GM20431 (cell line): Measurements from ENCODE around the gene WWOX.

Source experiments
- in situ Hi-C: fragments of 300-500 bp; cut with MseI, MboI; formaldehyde crosslinking; loops from one replicate; pipeline ENCODE4 v1.15.0; 2020; ENCODE audit warnings: low sequenced_read_pairs; ENCODE audit not compliant: unreplicated experiment

The WWOX gene

DNA sequence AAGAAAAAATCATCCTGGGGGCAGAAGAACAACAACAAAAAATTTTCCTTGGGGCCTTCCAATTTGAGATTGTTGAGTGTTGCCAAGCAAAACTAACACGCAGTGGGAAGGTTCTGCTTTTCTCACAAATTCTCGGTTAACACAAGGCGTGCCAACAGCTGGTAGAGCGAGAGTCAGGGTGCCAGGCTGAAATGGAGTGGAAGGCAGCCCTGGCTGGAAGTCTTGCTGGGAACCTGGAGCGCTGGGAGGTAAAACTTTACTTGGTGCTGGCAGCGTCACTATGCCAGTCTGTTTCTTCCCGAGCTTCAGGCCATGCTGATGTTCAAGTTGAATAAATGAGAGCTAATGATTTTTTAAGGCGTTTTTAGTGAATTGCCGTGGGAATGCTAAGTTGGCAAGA, 189.4 kb downstream of the WWOX start:
- in situ Hi-C loops = no loop called here

DNA sequence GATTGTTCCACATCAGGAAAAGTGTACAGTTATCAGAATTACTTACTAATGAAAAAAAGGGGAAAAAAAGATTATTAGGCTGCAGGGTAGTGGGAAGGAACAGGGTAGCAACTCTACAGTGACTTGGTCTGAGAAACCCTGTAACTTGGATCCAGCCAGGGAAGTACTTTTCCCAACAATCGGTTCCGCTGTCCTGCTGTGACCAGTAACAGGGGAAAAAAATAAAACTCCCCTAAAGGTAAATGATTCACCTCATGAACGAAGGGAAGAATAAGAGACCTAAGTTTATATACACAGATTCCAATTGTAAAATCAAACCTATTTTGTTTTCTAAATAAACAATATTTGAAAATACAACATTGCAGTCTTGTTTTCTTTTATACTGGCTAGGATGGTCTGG, 189.9 kb downstream of the WWOX start:
- in situ Hi-C loops = no loop called here

DNA sequence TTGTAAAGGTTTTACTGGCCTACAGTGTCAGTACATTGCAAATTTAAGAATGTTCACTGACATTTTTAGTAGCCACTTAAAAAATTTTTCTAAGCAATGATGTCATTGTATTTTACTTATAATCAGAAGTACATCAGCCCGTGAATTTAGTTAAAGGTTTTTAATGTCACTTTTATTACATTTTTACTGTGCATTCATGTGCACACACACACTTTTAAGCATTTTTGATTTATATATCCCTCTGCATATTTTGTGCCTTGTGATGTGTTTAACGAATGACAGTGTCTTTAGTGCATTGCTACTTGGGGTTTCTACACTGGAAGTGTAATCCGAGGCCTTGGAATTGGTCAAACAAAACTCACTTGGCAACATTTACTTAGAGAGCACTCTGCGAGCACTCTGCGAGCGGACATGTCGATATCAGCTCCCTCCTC, 190.4 kb downstream of the WWOX start:
- in situ Hi-C loops = no loop called here

DNA sequence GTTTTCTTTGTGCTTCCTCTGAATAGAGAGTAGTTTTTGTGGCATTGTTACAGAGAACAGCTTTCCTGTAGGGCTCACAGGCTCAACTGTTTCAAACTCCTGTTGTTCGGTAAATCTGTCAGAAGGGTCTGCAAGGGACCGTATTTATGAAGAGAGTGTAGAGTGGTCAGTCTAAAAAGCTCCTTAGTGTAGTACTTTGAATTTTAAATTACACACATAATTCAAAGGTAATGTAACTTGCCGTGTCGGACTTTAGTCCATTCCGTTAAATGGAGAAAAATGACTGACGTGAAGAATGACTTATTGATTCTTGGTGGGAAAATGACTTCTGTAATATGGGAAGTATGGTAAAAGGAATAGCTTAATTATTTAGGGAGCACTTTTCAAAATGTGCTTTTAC, 190.9 kb downstream of the WWOX start:
- in situ Hi-C loops = no loop called here

DNA sequence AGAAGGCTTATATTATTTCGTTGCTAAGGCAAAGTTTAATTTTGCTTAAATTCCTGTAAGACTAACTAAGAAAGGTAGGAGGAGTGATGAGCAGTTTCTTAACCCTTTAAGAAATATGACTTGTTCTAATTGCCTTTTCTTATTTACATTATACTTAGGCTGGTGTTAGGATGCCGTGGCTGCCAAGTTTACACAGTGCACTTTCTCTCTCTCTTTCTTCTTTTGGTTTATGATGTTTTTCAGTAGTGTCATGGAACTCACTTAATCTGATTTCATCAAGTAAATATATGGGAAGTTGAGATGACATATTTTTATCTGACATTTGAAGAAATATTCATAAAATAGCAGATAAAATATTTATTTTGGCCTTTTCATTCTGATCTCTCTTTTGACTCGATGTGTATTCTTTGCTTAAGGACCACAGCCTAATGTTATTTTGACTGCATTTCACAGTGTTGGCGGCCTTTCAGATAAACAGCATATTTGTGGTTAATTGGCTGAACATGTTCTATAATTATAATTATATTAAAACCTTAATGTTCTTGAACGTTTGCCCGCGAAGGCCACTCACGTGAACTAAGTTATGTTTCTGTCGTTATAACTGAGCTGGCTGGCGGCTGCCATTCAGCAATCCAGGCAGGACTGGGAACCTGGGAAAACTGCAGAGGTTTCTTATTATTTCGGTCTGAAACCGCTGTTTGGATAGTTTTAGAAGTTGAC, 191.6 kb downstream of the WWOX start:
- in situ Hi-C loops = no loop called here

DNA sequence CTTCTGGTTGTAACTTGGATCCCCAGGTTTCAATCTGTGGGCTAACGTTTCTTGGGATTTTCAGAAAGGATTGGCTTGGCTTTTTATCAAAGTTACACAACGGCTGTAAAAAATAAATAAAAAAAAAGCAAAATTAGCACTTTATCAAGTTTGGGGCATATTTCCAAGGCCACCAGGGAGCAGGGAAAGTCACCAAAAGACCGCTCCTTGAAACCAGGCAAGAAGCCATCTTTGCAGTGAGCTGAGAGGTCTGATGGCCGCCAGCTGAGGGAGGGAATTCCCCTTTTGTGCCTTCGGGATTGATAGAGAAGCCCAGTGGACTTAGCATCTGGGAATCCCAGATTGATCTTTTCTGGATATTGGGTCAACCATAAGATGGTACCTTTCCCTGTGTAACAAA, 192.2 kb downstream of the WWOX start:
- in situ Hi-C loops = no loop called here

DNA sequence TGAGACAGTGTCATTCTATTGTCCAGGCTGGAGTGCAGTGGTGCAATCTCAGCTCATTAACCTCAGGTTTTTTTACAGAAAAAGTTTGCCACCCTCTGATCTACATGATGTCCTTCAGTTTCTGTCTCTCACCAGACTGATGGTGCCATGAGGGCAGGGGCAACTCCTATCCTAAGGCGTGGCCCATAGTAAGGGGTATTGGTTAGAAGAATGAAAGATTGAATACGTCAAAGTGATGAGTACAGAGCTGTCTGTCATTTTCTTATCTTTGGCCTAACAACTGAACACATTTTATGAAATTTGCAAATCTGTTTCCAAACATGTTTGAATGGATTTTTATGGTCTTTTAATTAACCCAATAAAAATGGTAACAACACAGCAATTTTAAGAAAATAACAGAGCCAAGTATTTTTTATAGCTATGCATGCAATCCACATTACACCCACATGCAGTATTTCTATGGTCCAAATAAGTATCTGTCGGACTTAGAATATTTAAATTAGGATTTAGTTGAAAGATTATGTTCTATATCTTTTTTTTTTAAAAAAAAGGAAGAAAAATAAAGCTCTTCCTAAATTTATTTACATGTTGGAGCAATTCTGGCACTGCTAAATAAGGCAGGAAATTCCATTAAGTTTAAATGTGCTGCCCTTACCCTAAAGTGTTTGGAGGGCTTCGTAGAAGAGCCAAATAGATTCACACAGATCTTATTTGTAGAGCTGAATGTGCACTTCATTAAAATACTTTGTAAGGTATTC, 192.8 kb downstream of the WWOX start:
- in situ Hi-C loops = no loop called here

DNA sequence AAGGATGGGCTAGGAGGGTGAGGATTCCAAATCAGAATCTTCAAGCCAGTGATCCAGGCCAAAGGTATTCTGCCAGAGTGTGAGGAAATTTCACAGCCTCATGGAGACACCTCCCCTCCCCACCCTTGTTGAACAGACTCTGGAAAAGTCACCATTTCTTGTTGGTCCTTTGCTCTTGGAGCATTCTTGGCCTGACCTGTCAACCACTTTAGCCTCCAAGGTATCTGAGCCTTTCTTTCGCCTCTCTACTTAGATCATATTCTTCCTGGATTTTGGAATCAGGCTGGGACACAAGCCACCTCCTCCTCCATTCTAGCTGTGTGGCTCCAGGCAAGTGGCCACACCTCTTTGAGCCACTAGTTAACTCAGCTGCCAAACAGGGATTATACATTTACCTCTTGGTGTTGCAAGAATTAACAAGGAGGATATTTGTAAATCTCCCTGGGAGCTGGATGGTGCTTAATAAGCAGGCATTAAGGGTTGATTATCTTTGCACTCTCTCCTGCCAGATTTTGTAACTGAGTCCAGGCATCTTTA, 193.5 kb downstream of the WWOX start:
- in situ Hi-C loops = no loop called here

DNA sequence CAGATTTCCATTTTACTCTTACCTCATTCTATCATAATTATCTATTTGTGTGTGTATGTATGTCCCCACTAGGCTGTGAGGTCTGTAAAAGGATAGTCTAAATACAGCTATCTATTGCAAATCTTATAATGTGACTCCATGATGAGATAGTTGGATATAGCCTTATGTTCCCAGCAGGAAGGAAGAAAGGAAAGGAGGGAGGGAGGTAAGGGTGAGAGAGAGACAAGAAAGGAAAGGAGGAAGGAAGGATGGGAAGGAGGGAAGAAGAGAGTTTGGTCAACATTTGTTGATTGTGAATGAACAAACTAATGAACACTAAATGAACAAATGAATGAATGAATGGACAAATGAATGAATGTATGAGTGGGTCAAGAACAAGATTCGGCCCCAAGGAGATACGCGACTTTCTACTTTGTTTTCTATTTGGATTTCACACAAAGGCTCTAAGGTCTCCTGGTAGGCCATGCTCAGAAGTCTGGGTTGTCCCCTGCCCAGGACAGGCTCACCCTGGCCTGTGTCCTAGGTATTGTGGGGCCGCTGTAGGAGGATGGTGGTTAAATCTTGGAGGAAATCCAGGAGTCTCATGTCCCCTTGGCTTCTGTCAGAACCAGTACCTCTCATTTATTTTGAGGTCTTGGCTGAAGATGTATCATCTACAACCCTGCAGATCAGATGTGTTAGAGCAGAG, 195.2 kb downstream of the WWOX start:
- in situ Hi-C loops = no loop called here

DNA sequence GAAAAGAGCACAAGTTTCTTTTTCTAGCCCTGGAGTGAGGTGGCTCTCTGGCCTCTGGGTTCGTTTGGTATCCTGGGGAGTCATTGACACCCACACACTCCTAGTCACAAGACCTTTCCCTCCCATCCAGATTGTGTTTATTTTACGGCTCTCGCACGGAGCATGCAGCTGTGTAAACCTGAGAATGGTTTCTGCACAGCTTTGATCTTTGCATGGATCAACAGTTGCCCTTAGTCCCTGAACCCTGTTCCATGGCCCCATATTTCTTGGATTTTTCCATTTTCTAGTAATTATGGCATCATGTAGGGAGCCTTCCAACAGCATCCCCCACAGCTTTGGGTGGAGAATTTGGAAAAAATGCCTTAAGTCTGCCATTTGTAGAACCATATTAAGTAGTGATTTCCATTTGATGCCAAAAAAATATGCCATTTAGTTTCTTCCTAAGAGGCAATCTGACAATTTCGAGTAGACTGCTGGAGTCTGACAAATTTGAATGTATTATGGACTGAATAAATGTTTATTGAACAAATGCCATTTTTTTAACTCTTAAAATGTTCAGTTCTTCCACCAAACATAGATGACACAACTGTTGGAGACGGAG, 197.7 kb downstream of the WWOX start:
- in situ Hi-C loops = no loop called here

DNA sequence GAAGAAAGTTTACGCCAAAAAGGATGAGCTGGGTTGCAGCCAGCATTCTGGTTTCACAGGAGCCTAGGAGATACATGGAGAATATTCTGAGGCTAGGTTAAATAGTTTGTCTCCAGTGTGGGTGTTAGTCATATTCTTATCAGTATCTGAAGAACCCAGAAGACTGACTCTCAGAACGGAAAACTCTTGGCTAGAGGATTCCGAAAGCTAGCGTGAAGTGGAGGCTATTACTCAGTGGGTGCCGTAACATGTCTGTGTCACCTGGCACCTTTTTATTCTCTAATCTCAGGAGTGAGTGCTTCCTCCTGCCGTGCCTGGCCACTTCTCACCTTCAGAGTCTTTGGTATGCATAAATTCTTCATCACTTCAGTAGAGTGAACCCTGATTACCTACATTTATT, 199.5 kb downstream of the WWOX start:
- in situ Hi-C loops = no loop called here

DNA sequence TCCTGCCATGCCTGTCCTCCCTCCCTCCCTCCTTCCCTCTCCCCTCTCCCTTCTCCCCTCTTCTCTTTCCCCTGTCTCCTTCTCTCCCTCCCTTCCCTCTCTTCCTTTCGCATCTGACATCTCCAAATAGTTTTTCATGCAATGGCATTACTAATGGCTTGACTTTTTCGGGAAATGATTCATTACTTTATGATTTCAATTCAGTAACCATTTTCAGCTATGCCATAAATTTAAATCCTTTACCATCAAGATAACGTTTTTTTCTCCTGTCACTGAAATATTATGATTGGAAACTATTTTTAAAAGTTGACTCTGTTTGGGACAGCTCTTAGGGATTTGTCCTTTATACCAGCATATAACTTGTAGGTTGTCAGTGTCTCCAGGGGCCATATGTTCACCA, 201.0 kb downstream of the WWOX start:
- in situ Hi-C loops = no loop called here

DNA sequence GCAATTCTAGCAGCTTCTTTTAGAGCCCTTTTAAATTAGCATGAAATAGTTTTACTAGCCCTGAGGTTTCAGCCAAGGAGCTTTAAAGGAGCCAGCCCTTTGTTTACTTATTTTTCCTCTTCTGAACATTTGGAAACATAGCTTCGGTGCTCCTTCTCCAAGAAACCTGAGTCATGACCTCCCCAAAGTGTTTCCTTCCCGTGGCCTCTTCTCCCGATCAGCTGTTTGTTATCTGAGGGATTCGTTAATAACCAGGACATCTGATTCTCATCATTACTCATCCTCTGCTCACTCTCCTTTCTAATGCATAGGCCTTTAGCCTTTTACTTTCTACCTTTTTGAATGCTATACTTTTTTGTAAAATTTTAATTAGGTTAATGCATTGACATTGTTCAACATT, 204.5 kb downstream of the WWOX start:
- in situ Hi-C loops = no loop called here

DNA sequence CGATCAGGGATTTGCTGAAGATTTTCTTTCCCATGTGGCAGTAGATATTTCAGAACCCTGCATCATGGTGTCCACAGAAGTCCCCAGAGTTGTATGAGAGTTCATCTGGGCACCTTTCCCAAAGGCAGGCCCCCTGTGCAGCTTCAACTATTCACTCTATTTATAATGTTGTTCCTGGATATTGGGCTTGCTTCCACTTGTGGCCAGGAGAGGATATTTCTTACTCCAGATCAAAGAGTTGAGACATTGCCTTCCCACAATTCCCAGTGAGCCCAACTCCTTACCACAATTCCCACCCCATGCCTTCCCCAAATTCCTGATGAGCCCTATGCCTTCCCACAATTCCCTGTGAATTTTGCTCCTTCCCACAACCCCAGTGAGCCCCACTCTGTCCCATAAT, 206.9 kb downstream of the WWOX start:
- in situ Hi-C loops = no loop called here

DNA sequence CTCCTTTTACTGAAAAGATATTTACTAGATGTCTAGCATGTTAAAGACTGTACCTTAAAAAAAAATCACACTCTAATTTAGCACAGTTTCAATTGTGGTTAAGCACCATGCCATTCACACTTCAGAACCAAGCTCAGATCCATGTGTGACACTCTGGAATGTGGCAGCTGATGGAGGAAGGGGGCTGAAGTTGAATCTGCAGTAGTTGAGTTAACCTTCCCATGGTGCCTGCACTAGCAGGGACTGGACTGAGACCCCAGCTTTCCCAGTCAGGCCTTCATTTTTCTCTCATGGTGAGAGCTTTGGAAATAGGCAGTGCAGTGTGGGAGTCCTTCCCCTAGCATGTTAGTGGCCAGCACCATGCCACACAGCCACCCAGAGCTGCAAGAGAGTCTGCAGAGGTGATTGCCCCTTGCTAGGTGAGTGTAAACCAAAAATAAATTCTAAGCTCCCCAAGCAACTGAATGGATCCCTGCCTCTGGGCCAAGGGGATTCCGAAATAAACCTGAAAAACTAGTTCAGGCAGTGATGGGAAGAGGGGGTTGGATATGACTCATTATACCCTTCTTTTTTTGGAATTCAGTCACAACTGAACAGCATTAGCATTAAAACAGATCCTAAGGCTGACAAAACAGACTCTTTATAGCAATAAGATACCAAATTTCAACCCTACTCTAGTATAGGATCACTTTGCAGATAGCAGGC, 208.5 kb downstream of the WWOX start:
- in situ Hi-C loops = no loop called here

DNA sequence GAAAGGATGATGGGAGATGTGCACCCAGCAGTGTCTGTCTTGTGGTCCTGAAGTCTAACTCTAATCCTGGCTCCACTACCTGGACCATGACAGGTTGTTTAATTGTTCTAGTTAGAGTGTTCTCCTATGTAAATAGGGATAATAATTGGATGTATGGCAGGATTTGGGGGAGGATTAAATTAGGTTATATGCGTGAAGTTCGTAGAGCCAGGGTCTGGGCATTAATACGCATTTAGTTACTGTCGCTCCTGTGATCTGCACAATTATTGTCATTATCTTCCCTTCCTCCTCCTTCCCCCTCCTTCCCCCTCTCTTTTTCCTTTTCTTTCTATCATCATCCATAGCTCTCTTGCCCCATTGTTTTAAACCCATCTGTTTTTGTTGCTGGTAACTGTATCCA, 210.3 kb downstream of the WWOX start:
- in situ Hi-C loops = no loop called here

DNA sequence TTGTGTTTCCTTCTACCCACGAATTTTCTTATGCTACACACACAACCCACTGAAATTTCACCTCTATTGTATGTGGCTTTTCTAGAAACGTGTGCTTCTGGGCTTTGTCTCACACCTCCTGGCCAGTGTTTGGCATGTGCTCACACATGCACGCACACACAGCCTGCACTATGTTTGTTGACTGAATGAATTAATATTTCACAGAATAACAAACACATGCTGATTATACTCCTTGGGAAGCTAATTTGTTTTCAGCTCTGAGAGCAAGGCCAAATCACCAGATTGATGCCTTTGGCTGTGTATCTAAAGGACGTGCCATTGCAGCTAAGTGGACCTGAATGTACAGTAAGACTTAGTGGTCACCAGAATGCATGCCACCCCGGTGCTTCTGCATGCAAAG, 210.7 kb downstream of the WWOX start:
- in situ Hi-C loops = no loop called here

DNA sequence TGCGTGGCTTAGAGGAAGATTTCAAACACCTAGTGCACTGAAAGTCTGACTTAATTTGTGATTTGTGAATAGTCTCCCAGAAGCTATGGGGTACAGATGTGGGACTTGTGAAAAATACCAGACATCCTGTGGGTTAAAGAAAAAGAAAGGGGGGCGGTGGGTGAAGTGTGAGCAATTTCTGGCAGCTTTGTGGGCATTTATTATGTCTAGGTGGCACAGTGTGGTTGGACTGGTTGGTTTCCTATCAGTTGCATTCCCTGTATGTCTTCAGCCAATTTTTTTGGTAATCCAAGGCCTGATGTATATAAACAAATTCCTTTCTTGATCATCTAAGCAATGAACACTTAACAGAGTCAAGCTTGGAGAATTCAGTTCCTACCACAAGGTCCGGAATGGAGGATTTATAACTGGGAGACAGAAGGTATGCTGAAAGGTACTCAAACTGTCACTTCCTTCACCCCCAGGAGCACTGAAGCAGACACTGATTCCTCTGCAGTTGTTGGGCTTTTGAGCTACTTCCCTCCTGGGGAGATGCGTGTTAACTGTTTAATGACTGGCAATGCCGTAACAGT, 211.6 kb downstream of the WWOX start:
- in situ Hi-C loops = no loop called here

DNA sequence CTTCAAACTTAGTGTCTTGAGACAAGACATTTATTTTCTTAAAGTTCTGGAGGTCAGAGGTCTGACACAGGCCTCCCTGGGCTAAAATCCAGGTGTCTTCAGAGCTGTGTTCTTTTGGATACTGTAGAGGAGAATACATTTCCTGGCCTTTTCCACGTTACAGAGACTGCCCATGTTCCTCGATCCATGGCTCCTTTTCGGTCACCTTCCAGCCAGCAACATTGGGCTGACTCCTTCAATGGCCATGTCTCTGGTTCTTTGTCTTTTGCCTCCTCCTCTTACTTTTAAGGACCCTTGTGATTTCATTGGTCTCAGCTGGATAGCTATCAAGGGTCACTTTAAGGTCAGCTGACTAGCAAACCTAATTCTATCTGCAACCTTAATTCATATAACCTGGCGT, 212.4 kb downstream of the WWOX start:
- in situ Hi-C loops = no loop called here
